GM18519 (cell line): ENCODE results near the gene DEXI.

Experiments used
- ATAC-seq: cut with Tn5 transposase; IDR thresholded peaks from one replicate; pipeline ENCODE4 v1.9.1; 2021; ENCODE audit warnings: mild to moderate bottlenecking, moderate library complexity; ENCODE audit not compliant: unreplicated experiment, low FRiP score

DEXI gene

DNA sequence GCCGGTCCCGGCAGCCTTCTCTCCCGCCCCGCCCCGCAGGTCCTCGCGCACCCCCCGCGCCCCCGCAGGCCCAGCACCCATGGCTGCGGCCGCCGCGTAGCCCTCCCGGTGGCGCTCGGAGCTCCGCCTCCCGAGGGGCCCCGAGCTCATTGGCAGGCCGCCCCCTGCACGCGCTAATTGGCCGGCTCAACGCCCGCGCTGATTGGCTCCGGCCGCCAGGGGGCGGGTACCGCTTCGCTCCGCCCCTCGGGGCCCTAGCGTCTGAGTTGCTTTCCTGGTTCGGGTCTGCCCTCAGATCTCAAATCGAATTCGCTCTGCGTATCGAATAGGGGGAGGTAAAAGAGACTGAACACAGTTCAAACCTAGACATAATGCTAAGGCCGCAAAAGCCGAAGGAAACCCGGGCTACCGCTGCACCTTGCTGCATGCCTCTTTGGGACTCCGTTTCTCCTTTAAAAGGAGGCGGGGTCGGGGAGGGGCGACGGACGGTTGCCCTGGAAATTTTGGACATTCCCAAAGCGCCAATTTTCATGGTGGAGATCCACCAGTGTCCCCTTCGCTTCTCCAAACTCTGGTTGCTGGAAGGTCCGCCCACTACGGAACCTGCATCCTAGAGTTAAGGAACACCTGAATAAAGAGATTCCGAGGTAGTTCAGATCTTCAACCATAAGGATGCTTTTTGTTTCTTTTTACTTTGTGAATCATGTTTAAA, at the start of gene DEXI:
Gene DEXI (minus strand): TSS at position 117 of the 712 bp plus-strand sequence. CDS start 463 bp downstream, outside the sequence.
- ATAC-seq: peak; percentile 45

DNA sequence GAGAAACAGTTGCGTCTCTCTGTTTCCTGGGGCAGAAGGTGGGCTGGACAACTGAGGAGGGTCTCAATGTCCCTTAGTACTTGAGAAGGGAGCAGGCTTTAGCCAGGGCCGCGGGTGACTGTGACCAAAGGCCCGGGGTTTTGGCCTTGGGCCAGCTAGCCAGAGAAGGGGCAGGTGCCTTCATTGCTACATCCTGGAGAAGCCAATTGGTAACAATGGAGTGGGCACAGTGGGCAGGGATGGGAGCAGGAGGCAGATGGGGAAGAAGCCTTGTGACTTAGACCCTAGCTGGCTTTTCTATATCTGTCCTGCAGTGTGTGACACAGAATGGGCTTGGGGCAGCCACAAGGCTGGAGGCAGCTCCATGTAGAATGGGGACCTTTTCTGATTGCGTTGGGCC, 48.1 kb upstream of the DEXI start:
- no peak for ATAC-seq

DNA sequence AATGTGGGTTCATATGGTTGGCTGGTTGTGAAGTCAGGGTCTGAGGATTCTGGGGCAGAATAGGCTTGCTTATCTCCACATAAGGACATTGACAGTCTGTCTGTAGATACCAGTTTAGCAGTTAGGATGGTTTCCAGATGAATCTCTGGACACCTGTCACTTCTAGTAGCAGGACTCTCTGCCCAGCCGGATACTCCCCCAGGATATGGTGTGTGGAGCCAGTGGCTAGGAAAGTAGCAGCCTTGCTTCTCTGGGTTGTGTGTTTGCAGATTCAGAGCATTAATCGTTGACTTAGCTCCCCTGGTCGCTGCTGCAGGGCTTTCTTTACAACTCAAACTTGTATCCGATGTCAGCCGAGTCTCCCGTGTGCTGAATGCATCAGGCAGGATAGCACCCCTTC, 47.3 kb upstream of the DEXI start:
- ATAC-seq: no peak

DNA sequence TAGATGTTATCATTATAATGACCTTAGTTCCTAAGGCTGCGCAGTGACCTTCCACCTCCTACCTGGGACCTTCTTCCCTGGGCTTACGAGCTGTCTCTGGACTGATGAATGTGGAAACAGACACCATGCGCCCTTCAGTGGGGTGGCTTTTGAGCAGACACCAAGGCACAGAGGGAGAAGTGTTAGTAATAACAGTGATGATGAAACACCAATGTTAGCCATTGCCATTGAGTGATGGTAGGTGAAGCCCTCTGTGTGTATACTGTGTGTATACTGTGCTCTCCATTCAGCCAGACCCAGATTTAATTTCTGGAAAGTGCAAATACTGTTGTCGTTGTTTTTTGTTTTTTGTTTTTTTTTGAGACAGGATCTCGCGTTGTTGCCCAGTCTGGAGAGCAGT, 46.6 kb upstream of the DEXI start:
- ATAC-seq: no peak

DNA sequence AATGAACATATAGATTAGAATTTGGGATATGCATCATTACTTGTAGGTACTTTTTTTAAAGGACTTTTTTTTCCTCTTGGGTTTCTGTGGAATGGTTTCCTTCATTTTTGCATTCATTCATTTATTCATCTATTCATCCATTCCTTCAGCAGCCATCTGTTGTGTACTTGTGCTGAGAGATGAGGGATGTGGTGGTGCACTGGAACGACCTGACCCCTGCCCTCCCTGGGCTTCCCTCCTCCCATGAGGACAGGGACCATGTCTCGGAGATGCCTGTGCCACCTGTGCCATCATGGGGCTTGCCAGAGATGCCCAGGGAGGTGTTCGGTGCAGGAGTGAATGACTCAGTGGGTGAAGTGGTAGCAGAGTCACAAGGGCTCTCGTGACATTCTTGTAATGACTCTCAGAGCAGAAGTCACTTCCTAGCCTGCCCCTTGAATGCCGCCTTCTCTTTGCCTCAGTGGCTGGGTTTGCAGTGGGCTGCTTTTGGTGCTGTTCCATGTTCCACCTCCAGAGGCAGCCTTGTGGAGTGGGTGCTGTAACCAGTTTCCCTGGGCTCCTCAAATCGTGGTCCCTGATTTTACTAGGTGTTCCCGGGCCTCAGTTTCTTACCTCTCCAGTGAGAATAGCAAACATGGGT, 46.0 kb upstream of the DEXI start:
- no peak for ATAC-seq

DNA sequence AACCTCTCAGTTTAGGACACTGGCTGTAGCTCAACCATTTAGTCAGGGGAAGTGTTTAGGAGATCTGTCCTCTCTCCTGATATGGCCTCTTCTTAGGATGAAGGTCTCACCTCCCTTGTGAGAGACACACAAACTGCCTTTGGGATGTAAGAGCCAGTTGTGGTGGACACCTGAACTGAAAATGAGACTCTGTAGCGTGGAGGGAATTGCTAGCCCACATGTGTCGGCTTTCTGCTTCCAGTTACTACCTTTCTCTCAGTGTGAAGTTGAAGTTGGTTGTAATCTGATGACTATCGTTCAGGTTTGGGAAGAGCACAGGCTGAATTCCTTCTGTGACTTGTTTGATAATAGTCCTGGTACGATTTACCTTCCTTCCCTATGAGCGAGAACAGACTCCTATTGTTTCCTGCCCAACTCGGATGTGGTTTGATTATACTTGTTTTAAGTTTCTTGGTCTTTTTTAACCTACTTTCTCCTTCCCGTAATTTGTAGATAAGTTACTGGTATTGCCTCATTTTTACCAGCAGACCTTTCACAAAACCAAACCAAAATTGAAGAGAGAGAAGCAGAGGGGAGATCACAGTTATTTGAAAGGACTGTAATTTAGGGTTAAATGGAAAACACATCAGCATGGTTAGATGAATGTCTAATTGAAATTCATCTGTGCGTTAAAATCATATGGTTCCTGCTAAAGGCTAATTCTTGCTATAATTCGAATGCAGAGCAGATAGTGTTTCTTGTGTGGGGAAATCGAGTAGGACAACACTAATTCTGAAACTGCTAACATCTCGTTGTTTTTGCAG, 45.3 kb upstream of the DEXI start:
- ATAC-seq: no peak

DNA sequence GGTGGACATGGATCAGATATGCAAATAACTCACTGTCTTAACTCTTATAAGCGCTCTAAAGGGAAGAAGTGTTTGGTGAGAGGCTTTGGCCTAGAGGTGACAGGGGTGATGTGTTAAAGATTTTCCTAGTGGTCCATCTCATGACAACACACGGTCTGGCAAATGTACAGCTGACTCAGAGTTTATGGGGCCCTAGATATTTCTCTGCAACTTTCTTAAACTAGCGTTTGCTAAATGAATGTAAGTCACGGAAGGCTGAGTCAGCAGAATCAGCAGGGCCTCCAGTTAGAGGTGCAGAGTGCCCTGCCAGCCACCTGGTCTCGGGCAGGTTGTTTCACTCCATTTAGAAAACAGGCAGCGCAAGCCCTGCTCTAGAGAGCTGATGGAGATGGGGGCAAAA, 42.2 kb upstream of the DEXI start:
- no peak for ATAC-seq

DNA sequence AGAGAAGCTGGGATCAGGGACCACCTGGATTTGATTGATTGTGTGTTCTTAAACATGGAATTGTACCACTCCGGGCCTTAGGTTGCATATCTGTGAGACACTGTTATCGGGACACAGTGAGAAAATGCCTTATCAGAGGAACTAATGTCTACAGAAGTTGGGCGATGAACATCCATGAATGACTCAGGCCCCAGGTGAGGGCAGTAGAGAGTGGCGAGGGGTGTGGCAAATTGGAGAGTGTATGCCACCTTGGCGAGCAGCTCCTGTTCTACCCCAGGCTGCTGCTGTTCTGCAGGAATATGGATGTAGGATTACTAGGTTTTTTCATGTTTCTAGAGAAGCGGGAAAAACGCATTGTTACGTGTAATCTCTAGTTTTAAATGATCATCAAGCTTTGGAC, 40.9 kb upstream of the DEXI start:
- ATAC-seq: no peak

DNA sequence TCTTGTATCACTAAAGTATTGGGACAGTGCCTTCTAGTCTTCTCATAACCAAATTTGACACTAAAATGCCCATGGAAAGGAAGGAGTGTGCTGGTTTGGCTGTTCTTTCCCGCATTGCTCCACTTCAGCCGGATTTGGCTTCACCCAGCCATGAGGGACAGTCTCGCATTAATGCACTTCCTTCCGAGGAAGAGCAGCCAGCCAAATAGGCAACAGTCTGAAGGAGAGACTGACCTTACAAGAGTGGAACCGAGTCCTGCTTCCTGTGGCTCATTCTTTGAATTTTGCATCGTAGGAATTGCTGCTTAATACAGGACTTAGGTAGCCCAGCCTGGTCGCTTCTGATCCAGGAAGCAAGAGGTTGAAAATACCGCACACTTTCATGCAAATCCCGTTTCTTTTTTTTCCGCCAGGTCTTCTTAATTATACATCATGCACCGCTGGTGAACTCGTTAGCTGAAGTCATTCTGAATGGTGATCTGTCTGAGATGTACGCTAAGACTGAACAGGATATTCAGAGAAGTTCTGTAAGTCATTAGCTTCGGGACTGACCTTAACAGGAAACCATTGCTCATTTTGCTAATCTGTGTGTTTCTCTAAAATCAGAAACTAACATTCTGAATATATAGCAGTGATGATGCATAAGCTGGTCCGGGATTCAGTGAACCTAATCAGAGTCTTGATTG, 40.3 kb upstream of the DEXI start:
- ATAC-seq: no peak

DNA sequence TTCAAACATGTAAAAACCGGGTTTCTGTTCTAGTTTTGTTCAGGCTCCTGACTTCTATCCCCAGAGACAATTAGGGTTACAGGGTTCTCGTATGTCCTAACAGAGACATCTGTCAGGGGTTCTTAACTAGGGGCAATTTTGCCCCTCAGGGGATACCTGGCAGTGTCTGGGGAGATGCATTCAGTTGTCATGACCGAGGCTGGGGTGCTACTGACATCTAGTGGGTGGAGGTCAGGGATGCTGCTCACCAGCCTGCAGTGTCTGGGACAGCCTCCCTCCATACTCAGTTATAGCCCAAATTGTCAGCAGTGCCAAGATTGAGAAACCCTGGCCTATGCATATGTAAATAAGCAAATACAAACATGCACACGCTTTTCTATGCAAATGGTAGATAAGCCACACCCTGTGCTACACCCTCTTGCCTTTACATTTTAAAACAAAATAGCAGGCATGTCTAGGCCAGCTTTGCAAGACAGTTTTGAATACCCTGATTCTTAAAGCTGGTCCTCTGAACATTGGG, 39.5 kb upstream of the DEXI start:
- no peak for ATAC-seq

DNA sequence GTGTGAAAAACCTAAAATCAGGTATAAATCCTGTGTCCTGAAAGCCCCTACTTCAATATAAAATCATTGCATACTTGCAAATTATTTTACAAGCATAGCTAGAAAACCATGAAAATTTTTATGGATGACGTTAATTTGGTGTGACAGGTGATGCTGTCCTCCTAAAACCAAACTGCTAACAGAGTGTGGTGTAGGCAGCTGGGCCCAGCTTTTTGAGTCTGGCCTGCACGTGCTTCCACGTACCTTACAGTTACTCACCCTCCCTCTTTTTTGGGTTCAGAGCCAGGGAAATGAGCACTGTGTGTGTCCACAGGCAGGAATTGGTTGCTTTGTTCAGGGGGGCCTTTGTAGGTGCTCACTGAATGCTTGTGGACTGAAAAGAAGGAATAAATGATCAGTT, 38.5 kb upstream of the DEXI start:
- no peak for ATAC-seq

DNA sequence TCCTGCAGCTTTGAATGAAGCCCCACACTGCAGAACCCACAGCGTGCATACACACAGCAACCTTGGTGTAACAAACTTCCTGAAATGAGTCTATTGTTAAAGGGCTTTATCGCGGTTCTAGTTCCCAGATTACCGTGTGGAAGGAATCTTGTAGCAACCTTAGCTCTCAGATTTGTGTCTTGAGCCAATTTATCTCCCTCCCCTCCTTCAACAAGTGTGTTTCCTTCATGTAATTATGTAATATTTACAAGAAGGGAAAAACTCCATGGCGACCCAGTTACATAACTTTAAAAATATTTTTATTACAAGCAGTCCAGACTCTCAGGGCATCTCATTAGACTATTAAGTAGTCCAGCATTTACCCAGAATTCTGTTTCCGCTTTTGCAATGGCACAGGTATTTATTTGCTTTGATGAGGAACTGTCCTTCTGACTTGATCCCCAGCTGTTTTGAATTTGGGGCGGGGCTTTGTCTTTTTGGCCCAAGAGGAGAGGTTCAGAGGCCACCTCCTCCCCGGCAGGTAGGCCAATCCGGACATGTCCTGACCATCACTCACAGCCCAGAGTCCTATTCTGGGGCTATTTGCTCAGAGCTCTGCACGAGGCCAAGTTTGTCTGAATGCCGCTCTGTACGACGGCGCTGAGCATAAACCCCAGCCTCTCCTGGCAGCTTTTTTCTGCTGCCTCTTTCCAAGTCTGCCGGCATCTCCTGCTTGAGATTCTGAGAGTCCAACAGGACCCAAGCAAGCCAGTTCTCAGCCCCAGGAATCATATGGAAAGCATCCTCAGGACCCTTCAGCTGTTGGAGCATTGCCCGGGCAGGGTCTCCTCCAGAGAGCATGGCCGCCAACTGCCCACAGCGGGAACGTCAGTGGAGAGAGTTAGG, 37.7 kb upstream of the DEXI start:
- ATAC-seq: no peak

DNA sequence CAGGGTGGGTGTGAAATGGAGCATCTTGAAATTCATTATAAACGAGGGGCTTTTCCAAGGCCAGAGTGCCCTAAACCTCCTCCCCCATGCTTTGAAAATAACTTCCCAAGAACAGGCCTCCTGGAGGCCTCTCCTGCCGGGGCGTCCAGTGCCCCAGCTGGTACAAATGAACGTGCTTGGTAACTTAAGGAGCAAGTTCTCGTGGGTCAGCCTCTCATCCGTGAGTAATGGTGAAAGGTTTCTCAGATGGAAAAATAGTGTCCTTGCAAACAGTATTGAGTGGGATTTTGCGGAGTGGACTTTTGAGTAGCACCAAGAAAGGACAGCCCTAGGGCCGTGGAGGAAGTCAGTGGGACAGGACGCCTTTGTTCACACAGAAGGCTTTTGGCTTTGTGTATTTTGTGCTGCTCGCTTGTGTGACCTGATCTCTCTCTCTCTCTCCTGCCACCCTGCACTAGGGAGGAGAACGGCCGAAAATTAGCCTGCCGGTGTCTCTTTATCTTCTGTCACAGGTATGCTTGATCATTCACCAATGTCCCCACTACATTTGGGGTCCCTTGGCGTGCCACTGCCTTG, 36.7 kb upstream of the DEXI start:
- ATAC-seq: no peak

DNA sequence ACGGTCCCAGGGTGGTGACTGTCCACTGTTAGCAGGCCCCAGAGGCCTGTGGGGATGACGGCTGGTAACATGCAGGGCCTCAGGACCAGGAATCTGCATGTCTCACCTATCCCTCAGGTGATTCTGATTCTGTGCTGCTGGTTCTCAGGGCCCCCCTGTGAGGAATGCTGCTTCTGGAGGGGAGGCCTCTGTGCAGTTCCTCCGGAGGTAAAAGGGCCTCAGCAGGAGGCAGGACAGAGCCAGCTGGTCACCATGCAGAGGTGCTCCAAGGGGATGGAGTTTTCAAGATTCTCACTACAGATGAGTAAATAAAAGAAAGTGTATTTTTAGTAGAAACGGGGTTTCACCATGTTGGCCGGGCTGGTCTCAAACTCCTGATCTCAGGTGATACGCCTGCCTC, 35.9 kb upstream of the DEXI start:
- no peak for ATAC-seq

DNA sequence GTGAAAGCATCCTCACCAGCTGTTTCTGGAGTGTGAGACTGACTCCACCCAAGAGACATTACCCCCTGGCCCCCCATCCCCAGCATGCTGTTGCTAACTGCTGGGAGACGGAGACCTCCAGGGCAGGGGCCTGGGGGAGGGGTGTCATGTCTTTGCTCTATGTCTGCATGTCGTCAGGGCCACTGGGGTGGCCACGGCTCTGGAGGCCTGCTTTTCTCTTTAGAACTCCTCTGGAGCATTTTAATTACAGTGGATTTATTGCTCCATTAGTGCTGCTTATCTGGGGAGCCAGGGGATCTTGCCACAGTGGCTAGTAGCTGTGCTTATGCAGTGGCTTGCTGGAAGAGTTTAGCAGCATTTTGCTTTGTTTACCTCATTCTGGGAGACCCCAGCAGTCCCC, 34.4 kb upstream of the DEXI start:
- ATAC-seq: no peak

DNA sequence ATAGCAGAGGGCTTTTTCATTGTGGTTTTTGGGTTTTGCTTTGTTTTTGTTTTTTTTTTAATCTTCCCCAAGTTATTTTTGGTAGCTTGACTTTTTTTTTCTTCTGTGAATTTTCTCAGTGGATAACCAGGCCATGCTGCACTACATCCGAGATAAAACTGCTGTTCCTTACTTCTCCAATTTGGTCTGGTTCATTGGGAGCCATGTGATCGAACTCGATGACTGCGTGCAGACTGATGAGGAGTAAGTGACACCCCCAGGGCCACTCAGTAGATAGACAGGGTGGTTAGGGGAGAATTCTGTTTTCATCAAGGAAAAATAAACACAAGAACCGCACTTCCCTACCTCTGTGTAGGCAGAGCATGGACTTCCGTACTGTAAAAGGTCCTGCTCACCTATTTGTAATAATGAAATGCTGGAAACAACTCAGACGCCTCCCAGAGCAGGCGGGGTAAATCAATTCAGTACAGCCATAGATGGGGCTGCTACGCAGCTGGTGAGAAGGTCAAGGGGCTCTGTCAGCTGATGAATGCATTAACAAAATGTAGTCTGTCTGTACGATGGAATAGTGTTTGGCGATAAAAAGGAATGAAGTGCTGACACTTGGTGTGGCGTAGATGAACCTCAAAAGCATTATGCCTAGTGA, 30.7 kb upstream of the DEXI start:
- ATAC-seq: no peak

DNA sequence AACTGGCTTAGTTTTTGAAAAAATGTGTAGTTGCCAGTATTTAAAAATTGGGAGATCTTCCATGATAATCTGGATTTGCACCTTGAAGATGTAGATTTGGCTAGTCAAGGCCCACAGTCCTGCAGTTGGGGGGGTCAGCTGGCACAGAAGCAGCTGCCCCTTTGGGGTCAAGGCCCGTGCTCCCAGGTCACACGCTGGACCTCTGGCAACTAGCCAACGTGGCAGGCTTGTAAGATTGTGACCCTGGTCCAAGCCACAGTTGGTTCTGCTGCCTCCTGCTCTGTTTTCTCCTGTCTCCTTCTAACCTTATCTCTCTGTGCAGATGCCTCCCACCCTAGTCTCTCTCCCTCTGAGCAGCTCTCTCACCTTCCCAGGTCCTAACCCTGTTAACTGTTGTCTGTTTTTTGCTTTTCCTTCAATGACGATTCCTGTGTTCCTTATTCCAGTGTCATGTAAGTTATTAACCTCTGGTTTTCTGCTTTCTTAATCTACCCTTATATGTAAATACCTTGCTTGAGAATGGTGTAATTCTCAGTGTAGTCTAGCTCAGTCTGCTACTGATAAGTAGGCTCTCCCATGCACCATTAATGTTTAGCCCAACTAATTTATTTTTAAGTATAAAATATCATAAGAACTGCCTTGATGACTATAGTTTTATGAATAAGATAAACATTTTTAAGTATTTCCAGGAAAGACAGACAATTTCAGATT, 30.0 kb upstream of the DEXI start:
- ATAC-seq: no peak

DNA sequence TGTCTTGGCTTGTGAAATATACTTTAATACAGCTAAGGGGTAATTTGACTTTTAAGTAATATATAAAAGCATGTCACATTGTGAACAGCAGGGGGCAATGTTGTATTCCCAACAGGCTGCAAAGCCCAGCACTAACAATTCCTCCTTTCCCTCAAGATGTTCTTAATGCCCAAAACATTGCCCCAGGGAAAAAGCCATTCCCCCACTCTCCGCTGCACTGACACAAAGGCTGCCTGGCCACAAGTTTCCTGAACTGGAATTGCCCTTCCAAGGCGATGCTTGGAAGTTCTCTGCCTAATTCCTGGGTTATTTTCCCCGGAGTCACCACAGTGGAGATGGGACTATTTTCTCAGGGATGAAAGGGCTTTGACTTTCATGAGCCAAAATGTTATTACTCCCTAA, 29.3 kb upstream of the DEXI start:
- ATAC-seq: no peak
